GM13976 (cell line): Measurements from ENCODE around the gene TIMP1.

Experiments used
- DNase-seq: peaks from one replicate; pipeline ENCODE4 v3.0.0; 2012; ENCODE audit warnings: low spot score
- in situ Hi-C: fragments of 300-500 bp; cut with MboI; formaldehyde crosslinking; loops from one replicate; pipeline ENCODE4 v1.12.0; 2022; ENCODE audit warnings: low sequenced_read_pairs, mixed read lengths, inconsistent platforms; ENCODE audit not compliant: unreplicated experiment
- TF ChIP-seq, protein P1 (sequence below): IDR thresholded peaks from 2 replicates; pipeline ENCODE4 v1.5.1; 2012; ENCODE audit warnings: borderline replicate concordance, mild to moderate bottlenecking; ENCODE audit not compliant: insufficient read depth; ENCODE audit errors: extremely low read depth, missing control alignments, control extremely low read depth

The TIMP1 gene

DNA sequence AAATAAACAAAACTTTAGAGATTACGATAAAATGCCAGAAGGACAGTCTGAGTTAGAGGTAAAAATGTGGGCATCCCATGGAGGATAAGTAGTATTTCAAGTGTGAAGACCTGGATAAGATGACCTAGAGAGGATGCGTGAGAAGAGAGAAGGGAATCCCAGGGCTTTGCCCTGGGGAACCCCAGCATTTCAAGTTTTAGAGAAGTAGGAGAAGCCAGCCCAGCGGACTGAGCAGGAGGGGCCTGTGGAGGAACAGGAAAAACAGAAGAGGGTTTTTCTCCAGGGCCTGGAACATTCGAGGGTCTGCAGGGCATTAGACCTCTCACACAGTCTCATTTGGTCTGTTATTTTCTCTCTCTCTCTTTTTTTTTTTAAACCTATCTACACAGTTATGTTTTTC, 50.4 kb downstream of the TIMP1 start:
- TF ChIP-seq, protein P1, sequence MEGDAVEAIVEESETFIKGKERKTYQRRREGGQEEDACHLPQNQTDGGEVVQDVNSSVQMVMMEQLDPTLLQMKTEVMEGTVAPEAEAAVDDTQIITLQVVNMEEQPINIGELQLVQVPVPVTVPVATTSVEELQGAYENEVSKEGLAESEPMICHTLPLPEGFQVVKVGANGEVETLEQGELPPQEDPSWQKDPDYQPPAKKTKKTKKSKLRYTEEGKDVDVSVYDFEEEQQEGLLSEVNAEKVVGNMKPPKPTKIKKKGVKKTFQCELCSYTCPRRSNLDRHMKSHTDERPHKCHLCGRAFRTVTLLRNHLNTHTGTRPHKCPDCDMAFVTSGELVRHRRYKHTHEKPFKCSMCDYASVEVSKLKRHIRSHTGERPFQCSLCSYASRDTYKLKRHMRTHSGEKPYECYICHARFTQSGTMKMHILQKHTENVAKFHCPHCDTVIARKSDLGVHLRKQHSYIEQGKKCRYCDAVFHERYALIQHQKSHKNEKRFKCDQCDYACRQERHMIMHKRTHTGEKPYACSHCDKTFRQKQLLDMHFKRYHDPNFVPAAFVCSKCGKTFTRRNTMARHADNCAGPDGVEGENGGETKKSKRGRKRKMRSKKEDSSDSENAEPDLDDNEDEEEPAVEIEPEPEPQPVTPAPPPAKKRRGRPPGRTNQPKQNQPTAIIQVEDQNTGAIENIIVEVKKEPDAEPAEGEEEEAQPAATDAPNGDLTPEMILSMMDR: no peak
- in situ Hi-C loops: no loop called here
- no peak for DNase-seq

DNA sequence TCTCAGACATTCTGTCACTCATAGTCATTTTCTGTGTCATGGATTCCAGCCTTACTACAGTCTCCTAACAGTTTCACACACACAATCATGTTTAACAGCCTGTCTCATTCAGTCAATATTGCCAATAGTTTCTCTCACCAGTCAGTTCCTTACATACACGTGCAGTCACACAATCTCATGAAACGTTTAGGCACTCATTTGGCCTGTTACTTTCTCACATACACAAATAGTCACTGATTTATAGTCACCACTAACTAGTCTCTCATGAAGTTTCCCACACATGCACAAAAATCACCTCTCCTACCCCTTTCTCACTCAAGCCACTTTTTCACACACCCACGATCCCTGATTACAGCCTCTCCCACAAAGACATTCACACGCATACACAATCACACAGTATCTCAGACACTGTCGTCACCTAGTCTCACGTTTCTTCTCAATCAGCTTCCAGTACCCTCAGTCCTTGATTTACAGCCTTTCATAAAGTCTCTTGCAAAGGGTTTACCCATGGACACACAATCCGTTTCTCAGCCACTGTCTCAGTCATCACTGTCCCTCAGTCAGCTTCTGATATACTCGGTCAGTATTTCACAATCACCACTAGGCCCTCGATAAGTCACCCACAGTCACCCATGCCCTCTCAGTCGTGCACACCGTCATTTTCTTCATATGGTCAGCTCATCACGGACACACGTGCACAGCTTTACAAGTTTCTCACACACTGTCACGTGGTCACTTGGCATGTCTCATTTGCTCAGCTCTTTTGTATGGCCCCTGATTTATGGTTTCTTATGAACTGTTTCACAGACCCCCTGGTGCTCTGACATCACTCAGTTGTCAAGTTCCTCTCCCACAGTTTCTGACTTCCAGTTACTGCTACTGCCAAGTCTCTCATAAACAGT, 51.7 kb downstream of the TIMP1 start:
- in situ Hi-C loops: no loop called here
- no peak for DNase-seq
- TF ChIP-seq, protein P1: no peak

DNA sequence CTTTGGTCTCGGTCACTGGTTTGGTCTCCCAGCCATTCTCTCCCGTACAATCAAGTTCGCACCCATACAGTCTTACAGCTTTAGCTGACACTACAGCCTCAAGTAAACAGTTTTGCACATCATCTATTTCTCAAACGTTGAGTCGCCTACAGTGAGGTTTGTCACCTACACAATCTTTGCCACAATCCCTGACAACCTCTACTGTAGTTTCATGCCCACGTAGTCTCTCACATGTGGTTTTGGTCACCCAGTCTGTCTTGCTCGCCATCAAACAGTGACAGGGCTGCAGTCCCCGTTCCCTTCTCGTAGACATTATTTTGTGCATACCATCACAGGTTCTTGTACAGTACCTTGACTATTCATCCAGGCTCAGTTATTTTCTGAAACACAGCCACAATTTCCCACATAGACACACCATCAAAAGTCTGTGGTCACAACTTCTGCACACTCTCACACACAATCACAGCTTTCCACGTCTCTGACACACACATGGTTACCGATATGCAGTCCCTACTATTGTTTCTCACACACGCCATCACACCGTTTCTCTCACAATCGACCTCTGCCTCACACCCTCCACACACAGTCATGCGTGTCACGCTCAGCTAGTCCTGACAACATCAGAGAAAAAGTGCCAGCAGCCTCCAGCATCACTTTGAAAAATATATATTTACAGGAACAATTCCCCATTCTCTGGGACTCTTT, 52.8 kb downstream of the TIMP1 start:
- TF ChIP-seq, protein P1: no peak
- in situ Hi-C loops: no loop called here
- DNase-seq: no peak
